Esophagus muscularis mucosa (tissue), 4 donors: ENCODE data around the gene PTCH1. TPM values are rescaled to one million over a fixed set of nuclear protein-coding genes. Genes with fewer than 3 reads are reported as not detected.

Source experiments
- DNase-seq: peaks from one replicate; pipeline ENCODE4 v3.0.0-alpha.2; 2017; ENCODE audit errors: extremely low spot score
- H3K27ac ChIP-seq, 4 donors: fragments of 200-600 bp; sonication (generic); replicated peaks in 1 of 4; 1 replicate in 3 of 4; 2 replicates in 1 of 4; pipeline ENCODE4 v1.5.1; 2016 to 2019; ENCODE audit warnings: mild to moderate bottlenecking in 1 of 4
- H3K27me3 ChIP-seq, 4 donors: fragments of 200-600 bp; sonication (generic); one replicate each; pipeline versions ENCODE4 v1.5.1 to v1.6.0; 2016 to 2019
- H3K36me3 ChIP-seq, 4 donors: fragments of 200-600 bp; sonication (generic); one replicate each; pipeline ENCODE4 v1.5.1; 2016 to 2019
- H3K4me1 ChIP-seq, 4 donors: fragments of 200-600 bp; sonication (generic); one replicate each; pipeline ENCODE4 v1.5.1; 2016 to 2019
- H3K4me3 ChIP-seq, 4 donors: fragments of 200-600 bp; sonication (generic); 1 replicate in 2 of 4; 2 replicates in 2 of 4; pipeline ENCODE4 v1.5.1; 2016 to 2019; ENCODE audit warnings: mild to moderate bottlenecking in 4 of 4, moderate library complexity in 1 of 4
- H3K9me3 ChIP-seq, 4 donors: fragments of 200-600 bp; sonication (generic); 1 replicate in 3 of 4; 2 replicates in 1 of 4; pipeline ENCODE4 v1.5.1; 2016 to 2019
- CTCF ChIP-seq, 3 experiments: fragments of 200-600 bp in 2 of 3; fragments of 450-650 bp in 1 of 3; sonication (generic) in 2 of 3; IDR thresholded peaks; one replicate each; pipeline ENCODE4 v1.5.1; 2017 to 2019; ENCODE audit warnings: antibody characterized with exemption in 3 of 3, mild to moderate bottlenecking in 2 of 3, moderate library complexity in 1 of 3
- EP300 ChIP-seq: sonication (generic); formaldehyde crosslinking; IDR thresholded peaks from one replicate; pipeline ENCODE4 v1.6.1; 2017; ENCODE audit warnings: antibody characterized with exemption
- POLR2A ChIP-seq: fragments of 450-650 bp; IDR thresholded peaks from one replicate; pipeline ENCODE4 v1.6.1; 2017; ENCODE audit warnings: antibody characterized with exemption, moderate library complexity, mild to moderate bottlenecking, low read depth
- POLR2AphosphoS5 ChIP-seq, 2 donors: sonication (generic); formaldehyde crosslinking; IDR thresholded peaks; one replicate each; pipeline ENCODE4 v1.6.1; 2017; ENCODE audit warnings: antibody characterized with exemption in 2 of 2
- WGBS: methylation state at CpG from one replicate; pipeline ENCODE4 v1.1.5; 2018; 5-methylcytosine and 5-hydroxymethylcytosine counted together
- intact Hi-C: fragments of 100-400 bp; cut with DNase I; formaldehyde crosslinking; loops from one replicate; pipeline ENCODE4 v1.15.1; 2023
- total RNA-seq, 4 donors: library from RNA; depleted of rRNA; stranded (reverse); fragments of >200 nt; gene quantifications; one replicate each; pipeline versions ENCODE4 v1.1.0 to v1.2.1, GENCODE V29; 2016

PTCH1 gene
- total RNA-seq, 4 donors from 2014 or later = 10.8 to 25.1 (median 16.9) TPM

- intact Hi-C loops = no loop called here
- no peaks in the 10 kb centered on the region for H3K36me3 ChIP-seq
- TF ChIP-seq POLR2A (no peak), POLR2AphosphoS5 (IDR thresholded peaks at IDR 0.05) (no peak), CTCF (IDR thresholded peaks at IDR 0.05) (no peak), EP300 (no peak)
- DNase-seq = no peak
- no peak overlapping the region for H3K27ac ChIP-seq
- no peak overlapping the region for H3K4me3 ChIP-seq
- 85% methylated on average over 25 of the region's 25 CpGs for WGBS
- no peaks in the 10 kb centered on the region for H3K4me1 ChIP-seq
- H3K27me3 ChIP-seq = no peaks in the 10 kb centered on the region
- peaks cover 0 to 10% (median 6%) of the 10 kb centered on the region in 4 donors for H3K9me3 ChIP-seq
Observed at GRCh38 chr9:95434116-95435073, 82.4 kb downstream of the PTCH1 start.

- no peak overlapping the region for H3K27ac ChIP-seq
- no peaks in the 10 kb centered on the region for H3K27me3 ChIP-seq
- intact Hi-C loops = no loop called here
- peaks cover 0 to 10% (median 6%) of the 10 kb centered on the region in 4 donors for H3K9me3 ChIP-seq
- no peak for TF ChIP-seq CTCF (IDR thresholded peaks at IDR 0.05)
- TF ChIP-seq POLR2AphosphoS5 (IDR thresholded peaks at IDR 0.05) = no peak
- no peak for TF ChIP-seq EP300
- TF ChIP-seq POLR2A = no peak
- no peak overlapping the region for H3K4me3 ChIP-seq
- DNase-seq = no peak
- WGBS = 49% methylated on average over 8 of the region's 8 CpGs
- no peaks in the 10 kb centered on the region for H3K4me1 ChIP-seq
- no peaks in the 10 kb centered on the region for H3K36me3 ChIP-seq
Observed at GRCh38 chr9:95433096-95433819, 83.5 kb downstream of the PTCH1 start.

GRCh38 chr9:95431286-95431685, 85.5 kb downstream of the PTCH1 start:
- no peak overlapping the region for H3K4me3 ChIP-seq
- 80% methylated on average over 1 of the region's 1 CpG for WGBS
- no peak for DNase-seq
- peaks cover 0 to 10% (median 6%) of the 10 kb centered on the region in 4 donors for H3K9me3 ChIP-seq
- H3K4me1 ChIP-seq = peaks cover 2 to 10% (median 10%) of the 10 kb centered on the region in 4 donors
- intact Hi-C loops = no loop called here
- H3K36me3 ChIP-seq = no peaks in the 10 kb centered on the region
- H3K27ac ChIP-seq = no peak overlapping the region
- TF ChIP-seq POLR2A (no peak), EP300 (no peak), CTCF (IDR thresholded peaks at IDR 0.05) (no peak), POLR2AphosphoS5 (IDR thresholded peaks at IDR 0.05) (no peak)
- H3K27me3 ChIP-seq = no peaks in the 10 kb centered on the region

GRCh38 chr9:95429948-95430620, 86.7 kb downstream of the PTCH1 start:
- H3K4me1 ChIP-seq = peaks cover 2 to 15% (median 14%) of the 10 kb centered on the region in 4 donors
- H3K36me3 ChIP-seq = no peaks in the 10 kb centered on the region
- no peak overlapping the region for H3K27ac ChIP-seq
- H3K9me3 ChIP-seq = peaks cover 0 to 10% (median 6%) of the 10 kb centered on the region in 4 donors
- no peak overlapping the region for H3K4me3 ChIP-seq
- H3K27me3 ChIP-seq = no peaks in the 10 kb centered on the region
- DNase-seq = no peak
- TF ChIP-seq POLR2A (no peak), EP300 (no peak), POLR2AphosphoS5 (IDR thresholded peaks at IDR 0.05) (no peak), CTCF (IDR thresholded peaks at IDR 0.05) (no peak)
- 93% methylated on average over 7 of the region's 7 CpGs for WGBS
- intact Hi-C loops = no loop called here
